ENCODE measurements around the gene MRPL19.

Gene MRPL19

GRCh38 chr2:75676464-75676863, 29.9 kb downstream of the MRPL19 start:
- no peak for TF ChIP-seq CTCF (IDR thresholded peaks at IDR 0.05)

- TF ChIP-seq CTCF (IDR thresholded peaks at IDR 0.05) = no peak
These were observed 33.0 kb downstream of the MRPL19 start for GRCh38 chr2:75679556-75679955.

- no peak for TF ChIP-seq CTCF (IDR thresholded peaks at IDR 0.05)
These were observed 33.8 kb downstream of the MRPL19 start for GRCh38 chr2:75680402-75680801.

- no peak for TF ChIP-seq CTCF (IDR thresholded peaks at IDR 0.05)
These were observed 41.6 kb downstream of the MRPL19 start for GRCh38 chr2:75688196-75688595.

GRCh38 chr2:75698918-75699317, 52.3 kb downstream of the MRPL19 start:
- TF ChIP-seq CTCF (IDR thresholded peaks at IDR 0.05) = no peak

GRCh38 chr2:75702593-75702992, 56.0 kb downstream of the MRPL19 start:
- no peak for TF ChIP-seq CTCF (IDR thresholded peaks at IDR 0.05)

- TF ChIP-seq CTCF (IDR thresholded peaks at IDR 0.05) = no peak
These were observed 57.2 kb downstream of the MRPL19 start for GRCh38 chr2:75703589-75704287.

GRCh38 chr2:75705921-75706320, 59.3 kb downstream of the MRPL19 start:
- no peak for TF ChIP-seq CTCF (IDR thresholded peaks at IDR 0.05)

All from LNCAP (cell line).